HepG2 (cell line): Measurements from ENCODE around the gene SPINDOC. TPM values are rescaled to one million over a fixed set of nuclear protein-coding genes. Genes with fewer than 3 reads are reported as not detected.

Experiments used
- ATAC-seq: fragments of 200-7000 bp; cut with Tn5 transposase; 3 replicates; pipeline ENCODE4 v1.9.1; 2020; ENCODE audit warnings: mild to moderate bottlenecking, moderate library complexity
- BruUV-seq: library from RNA; stranded (reverse); fragments of 400-500 nt; replicated peaks from 2 replicates; lab custom pipeline; 2021; lab: Mats Ljungman, UMichigan
- CTCF ChIA-PET: fragments of 300-600 bp; formaldehyde crosslinking; extraction: SDS; loops from one replicate; lab custom pipeline; 2021; ENCODE audit warnings: low total read pairs, inconsistent platforms, low intra/inter-chr PET ratio; lab: Yijun Ruan, JAX
- POLR2A ChIA-PET: fragments of 350-600 bp; sonication (Branson Sonifier 250); formaldehyde crosslinking; loops from one replicate; lab custom pipeline; 2020; ENCODE audit warnings: antibody characterized with exemption, inconsistent platforms; lab: Yijun Ruan, JAX
- DNase-seq: peaks from one replicate; pipeline ENCODE4 v3.0.0-alpha.2; 2015; ENCODE audit warnings: low spot score
- FAIRE-seq: peaks from 3 replicates; lab custom pipeline; 2011; peaks lifted over from hg19 to GRCh38; lab: Jason Lieb, UNC
- H2AFZ ChIP-seq: one replicate; pipeline ENCODE4 v1.6.1; 2011; ENCODE audit warnings: low read length, inconsistent platforms
- H3K27ac ChIP-seq: fragments of 300-600 bp; 3 replicates; pipeline ENCODE4 v1.8.0; 2011; ENCODE audit warnings: mixed run types, mild to moderate bottlenecking, mixed read lengths, low read length, inconsistent platforms; ENCODE audit not compliant: insufficient read depth; ENCODE audit errors: extremely low read length
- H3K27me3 ChIP-seq, 2 experiments: fragments of 200-600 bp in 1 of 2; 2 replicates in 1 of 2; 3 replicates in 1 of 2; pipeline versions ENCODE4 v1.6.0 to v1.8.0; 2011; ENCODE audit warnings: low read length in 2 of 2, mild to moderate bottlenecking in 2 of 2, moderate library complexity in 2 of 2, inconsistent platforms in 1 of 2; ENCODE audit not compliant: insufficient read depth in 2 of 2, control insufficient read depth in 1 of 2
- H3K36me3 ChIP-seq, 2 experiments: fragments of 200-600 bp in 1 of 2; replicated peaks in 1 of 2; 2 replicates in 1 of 2; 3 replicates in 1 of 2; pipeline versions ENCODE4 v1.5.1 to v1.8.0; 2011; ENCODE audit warnings: low read length in 2 of 2, inconsistent platforms in 1 of 2; ENCODE audit not compliant: insufficient read depth in 2 of 2, control insufficient read depth in 1 of 2
- H3K4me1 ChIP-seq: 2 replicates; pipeline ENCODE4 v1.5.1; 2012; ENCODE audit warnings: low read length, inconsistent platforms; ENCODE audit not compliant: insufficient read depth
- H3K4me2 ChIP-seq: 2 replicates; pipeline ENCODE4 v1.6.0; 2011; ENCODE audit warnings: low read depth, low read length, inconsistent platforms
- H3K4me3 ChIP-seq, 3 experiments: fragments of 200-600 bp in 1 of 3; sonication (generic), shearing (Covaris generic) in 1 of 3; replicated peaks in 1 of 3; 2 replicates each; pipeline ENCODE4 v1.5.1; 2011 to 2016; ENCODE audit warnings: low read length in 3 of 3, inconsistent platforms in 2 of 3, low read depth in 2 of 3, mild to moderate bottlenecking in 2 of 3, control low read depth in 1 of 3, mixed read lengths in 1 of 3; ENCODE audit not compliant: insufficient read depth in 1 of 3
- H3K79me2 ChIP-seq: one replicate; pipeline ENCODE4 v1.6.1; 2011; ENCODE audit warnings: low read length, inconsistent platforms; ENCODE audit not compliant: insufficient read depth
- H3K9ac ChIP-seq: 2 replicates; pipeline ENCODE4 v1.6.0; 2011; ENCODE audit warnings: mild to moderate bottlenecking, low read depth, low read length, inconsistent platforms; ENCODE audit not compliant: insufficient read depth
- H3K9me3 ChIP-seq: 2 replicates; pipeline ENCODE4 v1.5.1; 2012; ENCODE audit warnings: mild to moderate bottlenecking, low read length
- H4K20me1 ChIP-seq: 2 replicates; pipeline ENCODE4 v1.6.0; 2011; ENCODE audit warnings: inconsistent platforms, mild to moderate bottlenecking, low read length, moderate library complexity; ENCODE audit not compliant: insufficient read depth
- CREB3 ChIP-seq: sonication (generic); formaldehyde crosslinking; IDR thresholded peaks from 2 replicates; pipeline ENCODE4 v1.5.0; 2020; ENCODE audit warnings: missing genetic modification reagents
- MEIS1 ChIP-seq: sonication (generic); formaldehyde crosslinking; IDR thresholded peaks from 2 replicates; pipeline ENCODE4 v1.9.0; 2021; ENCODE audit warnings: mild to moderate bottlenecking, missing genetic modification reagents, moderate library complexity, borderline replicate concordance
- RAD21 ChIP-seq: fragments of 450-650 bp; formaldehyde crosslinking; IDR thresholded peaks from 2 replicates; pipeline ENCODE4 v1.5.0; 2020; ENCODE audit warnings: mild to moderate bottlenecking
- RBAK ChIP-seq: sonication (generic); formaldehyde crosslinking; IDR thresholded peaks from 2 replicates; pipeline ENCODE4 v1.5.1; 2020; ENCODE audit warnings: mild to moderate bottlenecking, missing genetic modification reagents
- SRSF1 ChIP-seq: fragments of 200-400 bp; formaldehyde crosslinking; optimal IDR thresholded peaks from 2 replicates; pipeline ENCODE3; 2017; ENCODE audit warnings: mild to moderate bottlenecking, low read depth, low read length, moderate library complexity
- ZBTB10 ChIP-seq: sonication (generic); formaldehyde crosslinking; IDR thresholded peaks from 2 replicates; pipeline ENCODE4 v1.4.0; 2020; ENCODE audit warnings: missing genetic modification reagents, borderline replicate concordance
- ZHX1 ChIP-seq: sonication (generic); formaldehyde crosslinking; IDR thresholded peaks from 2 replicates; pipeline ENCODE4 v1.8.1; 2022; ENCODE audit warnings: low read depth, mild to moderate bottlenecking, missing genetic modification reagents
- ZXDC ChIP-seq: sonication (generic); formaldehyde crosslinking; IDR thresholded peaks from 2 replicates; pipeline ENCODE4 v1.5.0; 2020; ENCODE audit warnings: mild to moderate bottlenecking, missing genetic modification reagents
- WGBS: methylation state at CpG from one replicate; pipeline ENCODE4 v1.1.6; 2017; ENCODE audit warnings: low lambda C conversion rate; 5-methylcytosine and 5-hydroxymethylcytosine counted together
- in situ Hi-C: cut with HindIII; loops from 2 replicates; pipeline ENCODE4 v1.10.0; 2017; ENCODE audit warnings: low pct_unique_long_range_greater_than_20kb; ENCODE audit not compliant: extremely low pct_ligation_motif_present
- intact Hi-C: fragments of 100-400 bp; cut with micrococcal nuclease; formaldehyde crosslinking; loops from one replicate; pipeline ENCODE4 v1.10.0; 2022; ENCODE audit not compliant: unreplicated experiment
- polyA plus RNA-seq, 8 experiments: library from polyadenylated mRNA; depleted of rRNA in 3 of 8; stranded (reverse) in 7 of 8; unstranded in 1 of 8; fragments of >200 nt; fragmentation: Illumina TruSeq in 4 of 8; extraction: Trizol in 4 of 8; gene quantifications; 2 replicates each; pipeline versions ENCODE4 v1.2.1 to v1.2.3, GENCODE V29; 2011 to 2016; ENCODE audit warnings: low read depth in 4 of 8, missing spikeins in 1 of 8, mixed read lengths in 1 of 8; ENCODE audit not compliant: insufficient read depth in 1 of 8
- total RNA-seq, 5 experiments: library from RNA; depleted of rRNA; stranded (reverse); fragments of >200 nt; fragmentation: Illumina TruSeq; extraction: Trizol; gene quantifications; 2 replicates each; pipeline ENCODE4 v1.2.3, GENCODE V29; 2016; ENCODE audit warnings: low read depth in 1 of 5

SPINDOC gene
- total and polyA plus RNA-seq, 2 of the 13 experiments (the other 11 are each of a cell fraction or from before 2014, with no cell fraction given): 21.4 to 29.9 TPM

- Histone ChIP-seq H3K9me3 (no peaks in the 10 kb centered on the region), H3K27ac (peak overlapping the region; percentile 0), H3K79me2 (peaks cover 41% of the 10 kb centered on the region), H3K27me3 (no peaks in the 10 kb centered on the region), H3K9ac (no peak overlapping the region), H3K4me1 (peaks cover 47% of the 10 kb centered on the region), H3K36me3 (peaks cover 0 to 1% of the 10 kb centered on the region in 2 experiments; a peak in 2 of 5 replicates), H2AFZ (no peak overlapping the region), H4K20me1 (no peaks in the 10 kb centered on the region), H3K4me3 (no peak overlapping the region), H3K4me2 (0 out of 2 replicates have a peak overlapping the region, but pooled peaks have one; percentile 31)
- no peak for ATAC-seq
- in situ Hi-C loops (no loop called here), intact Hi-C loops (no loop called here)
- no peak for DNase-seq
- no peak for FAIRE-seq
- ChIA-PET CTCF (no interaction called here), POLR2A (interaction anchor here (0.5 to 1.6 kb wide), 4 partner anchors 10 to 111 kb away, joined by 3 to 6 read pairs (median 4); partner anchors contain the start of gene MARK2)
- WGBS: 89% methylated on average over 2 of the region's 2 CpGs
- no TSS peak for BruUV-seq
- no peak for TF ChIP-seq MEIS1
Observed at GRCh38 chr11:63851364-63851763, 38.1 kb downstream of the SPINDOC start.

GRCh38 chr11:63853476-63853875 lies 40.2 kb downstream of the SPINDOC start:
- no peak for FAIRE-seq
- Histone ChIP-seq H3K36me3 (peaks cover 0 to 1% of the 10 kb centered on the region in 2 experiments; a peak in 2 of 5 replicates), H2AFZ (no peak overlapping the region), H3K4me1 (peaks cover 43% of the 10 kb centered on the region), H3K4me2 (no peak overlapping the region), H3K79me2 (peaks cover 38% of the 10 kb centered on the region), H3K4me3 (no peak overlapping the region), H3K27ac (no peak overlapping the region), H3K9ac (no peak overlapping the region), H3K9me3 (no peaks in the 10 kb centered on the region), H4K20me1 (no peaks in the 10 kb centered on the region), H3K27me3 (no peaks in the 10 kb centered on the region)
- no peak for DNase-seq
- in situ Hi-C loops: no loop called here
- ChIA-PET CTCF (no interaction called here), POLR2A (interaction anchor here (0.6 to 0.8 kb wide), 2 partner anchors 15 to 56 kb away, joined by 3 read pairs; partner anchors contain the start of gene MARK2)
- 97% methylated on average over 3 of the region's 3 CpGs for WGBS
- intact Hi-C loops: no loop called here
- ATAC-seq: no peak
- no TSS peak for BruUV-seq
- TF ChIP-seq RBAK: no peak
- no peak for TF ChIP-seq CREB3 (CRISPR knock-in tag)
- TF ChIP-seq SRSF1: no peak
- TF ChIP-seq ZHX1 (CRISPR knock-in tag): no peak
- no peak for TF ChIP-seq ZXDC (CRISPR knock-in tag)
- no peak for TF ChIP-seq ZBTB10 (CRISPR knock-in tag)
- TF ChIP-seq RAD21: no peak
